Common myeloid progenitor, CD34-positive (primary cell): ENCODE data around the gene F2R.

Experiments used
- CTCF ChIA-PET: fragments of 350-600 bp; sonication (Branson Sonifier 250); formaldehyde crosslinking; loops from one replicate; lab custom pipeline; 2021; ENCODE audit warnings: antibody characterized with exemption; lab: Charles Lee
- POLR2A ChIA-PET: fragments of 350-600 bp; sonication (Branson Sonifier 250); formaldehyde crosslinking; loops from one replicate; lab custom pipeline; 2021; ENCODE audit warnings: antibody characterized with exemption; lab: Charles Lee
- DNase-seq, 3 donors: peaks; one replicate each; pipeline versions ENCODE4 v3.0.0 to v3.0.0-alpha.2; 2013
- H3K27ac ChIP-seq, 2 experiments: 1 replicate in 1 of 2; 2 replicates in 1 of 2; pipeline ENCODE4 v1.7.0; 2013; ENCODE audit warnings: inconsistent platforms in 2 of 2, low read length in 2 of 2, mild to moderate bottlenecking in 2 of 2, low read depth in 1 of 2, moderate library complexity in 1 of 2; ENCODE audit not compliant: severe bottlenecking in 2 of 2, insufficient read depth in 1 of 2, poor library complexity in 1 of 2
- H3K27me3 ChIP-seq, 5 experiments: replicated peaks in 2 of 5; 1 replicate in 3 of 5; 2 replicates in 2 of 5; pipeline versions ENCODE4 v1.6.1 to v1.7.0; 2013; ENCODE audit warnings: low read length in 4 of 5, mild to moderate bottlenecking in 2 of 5, moderate library complexity in 2 of 5, inconsistent platforms in 1 of 5; ENCODE audit not compliant: insufficient read depth in 5 of 5, control insufficient read depth in 4 of 5
- H3K36me3 ChIP-seq, 4 experiments: 1 replicate in 2 of 4; 2 replicates in 2 of 4; pipeline versions ENCODE4 v1.6.1 to v1.7.0; 2013; ENCODE audit warnings: low read length in 3 of 4, control low read depth in 1 of 4, mild to moderate bottlenecking in 1 of 4; ENCODE audit not compliant: control insufficient read depth in 4 of 4, insufficient read depth in 4 of 4
- H3K4me1 ChIP-seq, 4 experiments: 1 replicate in 3 of 4; 2 replicates in 1 of 4; pipeline versions ENCODE4 v1.6.1 to v1.7.1; 2013; ENCODE audit warnings: low read length in 3 of 4, mild to moderate bottlenecking in 3 of 4, control low read depth in 1 of 4, inconsistent platforms in 1 of 4, moderate library complexity in 1 of 4; ENCODE audit not compliant: control insufficient read depth in 4 of 4, insufficient read depth in 4 of 4; ENCODE audit errors: control extremely low read depth in 1 of 4
- H3K4me3 ChIP-seq, 7 experiments: 1 replicate in 4 of 7; 2 replicates in 3 of 7; pipeline versions ENCODE4 v1.5.1 to v1.7.0; 2013; ENCODE audit warnings: mild to moderate bottlenecking in 7 of 7, low read length in 6 of 7, moderate library complexity in 6 of 7, inconsistent platforms in 2 of 7, low read depth in 2 of 7, control low read depth in 1 of 7; ENCODE audit not compliant: insufficient read depth in 4 of 7, control insufficient read depth in 1 of 7; ENCODE audit errors: extremely low read depth in 1 of 7
- H3K9me3 ChIP-seq, 5 experiments: 1 replicate in 4 of 5; 2 replicates in 1 of 5; pipeline versions ENCODE4 v1.6.1 to v1.7.1; 2013; ENCODE audit warnings: low read length in 4 of 5, mild to moderate bottlenecking in 2 of 5, inconsistent platforms in 1 of 5, low read depth in 1 of 5, moderate library complexity in 1 of 5; ENCODE audit not compliant: control insufficient read depth in 4 of 5, insufficient read depth in 2 of 5; ENCODE audit errors: control extremely low read depth in 1 of 5
- WGBS: methylation state at CpG from one replicate; pipeline ENCODE4 v1.1.5; 2013; ENCODE audit not compliant: insufficient coverage; 5-methylcytosine and 5-hydroxymethylcytosine counted together

Gene F2R

DNA sequence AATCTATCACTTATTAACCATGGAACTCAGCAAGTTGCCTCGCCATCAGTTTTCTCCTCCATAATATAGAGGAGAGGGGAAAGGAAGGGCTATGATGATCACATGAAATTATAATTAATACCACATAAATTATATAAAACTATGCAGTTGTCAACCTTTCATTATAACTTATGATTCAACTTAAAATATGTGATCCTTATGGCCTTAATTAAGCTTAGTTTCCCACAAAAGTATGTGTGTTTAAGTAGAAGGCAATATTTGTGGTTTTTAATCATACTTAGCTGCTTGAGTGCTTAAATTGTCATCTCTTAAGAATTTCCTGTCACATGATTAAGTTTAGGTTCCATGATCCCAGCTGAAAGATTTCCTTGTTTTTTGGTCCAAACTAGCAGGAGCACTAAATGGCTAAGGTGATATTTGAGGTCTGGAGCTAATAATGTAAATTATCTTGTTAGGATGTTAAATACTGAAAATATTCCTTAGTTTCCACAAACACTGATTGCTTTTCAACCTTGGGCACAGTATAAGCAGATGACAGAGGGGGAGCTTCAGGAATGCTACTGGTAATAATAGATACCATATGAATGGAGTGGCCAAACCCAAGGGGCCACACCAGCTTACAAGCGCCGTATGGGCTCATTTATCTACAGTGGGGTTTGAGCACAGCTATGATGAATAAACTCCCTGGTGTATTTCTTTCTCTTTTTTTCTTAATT lies 26.4 kb upstream of the F2R start:
- H3K27me3 ChIP-seq, result no peaks in the 10 kb centered on the region
- POLR2A ChIA-PET, result no interaction called here
- DNase-seq, result no peak
- CTCF ChIA-PET, result interaction anchor here (1.0 to 1.5 kb wide), 6 partner anchors 15 to 90 kb away, joined by 3 to 4 read pairs (median 3); no protein-coding TSS in a partner anchor
- no CpG with 5 or more reads among the region's 3 CpGs for WGBS
- no peaks in the 10 kb centered on the region for H3K9me3 ChIP-seq
- no peak overlapping the region for H3K4me3 ChIP-seq
- H3K4me1 ChIP-seq, result peaks cover 0 to 14% (median 3%) of the 10 kb centered on the region in 4 experiments
- no peak overlapping the region for H3K27ac ChIP-seq
- peaks cover 49 to 93% (median 63%) of the 10 kb centered on the region in 4 experiments for H3K36me3 ChIP-seq

- CTCF ChIA-PET, result interaction anchor here (1.0 to 1.5 kb wide), 6 partner anchors 14 to 90 kb away, joined by 3 to 4 read pairs (median 3); no protein-coding TSS in a partner anchor
- no peak overlapping the region for H3K4me3 ChIP-seq
- H3K27ac ChIP-seq, result no peak overlapping the region
- peaks cover 0 to 7% (median under 1%) of the 10 kb centered on the region in 4 experiments for H3K4me1 ChIP-seq
- 100% methylated on average over 2 of the region's 3 CpGs for WGBS
- no peak for DNase-seq
- peaks cover 49 to 93% (median 62%) of the 10 kb centered on the region in 4 experiments for H3K36me3 ChIP-seq
- POLR2A ChIA-PET, result no interaction called here
- H3K27me3 ChIP-seq, result no peaks in the 10 kb centered on the region
- H3K9me3 ChIP-seq, result no peaks in the 10 kb centered on the region
Observed at GRCh38 chr5:76690037-76690679, 25.8 kb upstream of the F2R start.

- H3K4me3 ChIP-seq, result no peak overlapping the region
- H3K27ac ChIP-seq, result no peak overlapping the region
- no peaks in the 10 kb centered on the region for H3K9me3 ChIP-seq
- no peak for DNase-seq
- no peaks in the 10 kb centered on the region for H3K27me3 ChIP-seq
- peaks cover 0 to 6% (median 0%) of the 10 kb centered on the region in 4 experiments for H3K4me1 ChIP-seq
- CTCF ChIA-PET, result interaction anchor here (1.3 to 1.5 kb wide), 2 partner anchors 24 to 91 kb away, joined by 3 to 4 read pairs; no protein-coding TSS in a partner anchor
- peaks cover 47 to 91% (median 60%) of the 10 kb centered on the region in 4 experiments for H3K36me3 ChIP-seq
- WGBS, result 97% methylated on average over 6 of the region's 7 CpGs
- POLR2A ChIA-PET, result no interaction called here
Observed at GRCh38 chr5:76690704-76691466, 25.0 kb upstream of the F2R start.

DNA sequence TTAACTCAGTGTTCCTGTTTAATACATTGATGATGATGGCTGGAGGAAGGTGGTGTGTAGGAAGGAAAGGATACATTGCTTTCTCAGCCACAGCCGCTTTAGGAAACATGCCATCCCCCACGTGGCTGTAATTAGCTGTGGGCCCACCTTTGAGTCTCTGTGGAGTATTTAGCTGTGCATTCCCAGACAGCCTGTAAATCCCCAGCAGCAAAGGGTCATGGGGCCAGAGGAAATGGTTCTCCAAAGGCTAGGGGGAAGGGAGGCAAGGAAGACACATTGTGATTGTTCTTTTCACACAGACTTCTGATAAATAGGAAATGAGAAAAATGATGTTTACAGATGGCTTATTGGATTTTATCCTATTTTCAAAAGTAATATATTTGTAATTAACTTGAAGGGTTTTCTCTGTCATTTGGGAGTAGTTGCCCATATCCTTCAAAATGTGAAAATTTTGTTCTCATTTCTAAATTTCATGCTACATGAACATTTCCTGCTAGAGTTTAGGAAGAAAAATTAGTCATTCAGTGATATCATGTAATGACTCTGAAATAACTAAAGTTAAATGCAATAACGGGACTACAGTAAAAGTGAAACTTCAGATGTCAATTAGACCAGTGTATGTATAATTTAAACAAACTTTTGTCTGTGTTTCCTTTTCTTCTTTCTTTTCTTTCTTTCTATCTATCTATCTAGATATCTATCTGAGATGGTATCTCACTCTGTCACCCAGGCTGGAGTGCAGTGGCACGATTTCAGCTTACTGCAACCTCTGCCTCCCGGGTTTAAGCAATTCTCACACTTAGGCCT lies 24.3 kb upstream of the F2R start:
- no peak overlapping the region for H3K4me3 ChIP-seq
- 67% methylated on average over 4 of the region's 5 CpGs for WGBS
- H3K27ac ChIP-seq, result peak overlapping the region in 1 of 2 experiments; percentile 7
- no peak for DNase-seq
- H3K9me3 ChIP-seq, result no peaks in the 10 kb centered on the region
- POLR2A ChIA-PET, result no interaction called here
- peaks cover 0 to 11% (median 1%) of the 10 kb centered on the region in 4 experiments for H3K4me1 ChIP-seq
- H3K36me3 ChIP-seq, result peaks cover 46 to 89% (median 59%) of the 10 kb centered on the region in 4 experiments
- CTCF ChIA-PET, result interaction anchor here (1.6 kb wide), 1 partner anchor 15 kb away, joined by 4 read pairs; no protein-coding TSS in a partner anchor
- H3K27me3 ChIP-seq, result no peaks in the 10 kb centered on the region

DNA sequence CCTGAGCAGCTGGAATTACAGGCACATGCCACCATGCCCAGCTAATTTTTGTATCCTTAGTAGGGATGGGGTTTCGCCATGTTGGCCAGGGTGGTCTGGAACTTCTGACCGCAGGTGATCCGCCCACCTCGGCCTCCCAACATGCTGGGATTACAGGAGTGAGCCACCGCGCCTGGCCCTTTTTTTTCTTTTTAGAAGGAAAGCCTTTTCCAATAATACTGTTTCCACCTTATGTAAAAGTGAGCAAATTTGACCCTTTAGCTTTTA lies 23.7 kb upstream of the F2R start:
- WGBS, result 100% methylated on average over 3 of the region's 6 CpGs
- POLR2A ChIA-PET, result interaction anchor here (0.6 kb wide), 1 partner anchor 164 kb away, joined by 3 read pairs; no protein-coding TSS in a partner anchor

GRCh38 chr5:76692651-76693050 lies 23.3 kb upstream of the F2R start:
- Histone ChIP-seq H3K4me3 (no peak overlapping the region), H3K9me3 (no peaks in the 10 kb centered on the region), H3K4me1 (peaks cover 0 to 11% (median 1%) of the 10 kb centered on the region in 4 experiments), H3K27me3 (no peaks in the 10 kb centered on the region), H3K36me3 (peaks cover 39 to 83% (median 54%) of the 10 kb centered on the region in 4 experiments), H3K27ac (no peak overlapping the region)
- ChIA-PET CTCF (interaction anchor here (0.7 to 1.9 kb wide), 6 partner anchors 13 to 83 kb away, joined by 3 to 6 read pairs (median 4); no protein-coding TSS in a partner anchor), POLR2A (interaction anchor here (0.6 kb wide), 1 partner anchor 163 kb away, joined by 3 read pairs; no protein-coding TSS in a partner anchor)
- DNase-seq, result no peak
- 100% methylated on average over 1 of the region's 3 CpGs for WGBS

More for the DNA sequence above, 23.7 kb upstream of the F2R start:
- Histone ChIP-seq H3K4me3 (no peak overlapping the region), H3K36me3 (peaks cover 42 to 84% (median 54%) of the 10 kb centered on the region in 4 experiments), H3K27ac (peak overlapping the region in 1 of 2 experiments; percentile 7), H3K4me1 (peaks cover 0 to 11% (median 1%) of the 10 kb centered on the region in 4 experiments), H3K27me3 (no peaks in the 10 kb centered on the region), H3K9me3 (no peaks in the 10 kb centered on the region)
- CTCF ChIA-PET, result interaction anchor here (0.7 to 1.6 kb wide), 3 partner anchors 15 to 52 kb away, joined by 4 to 5 read pairs (median 4); no protein-coding TSS in a partner anchor
- no peak for DNase-seq
